K562 (cell line): ENCODE measurements around the gene PLOD1. TPM values are rescaled to one million over a fixed set of nuclear protein-coding genes. Genes with fewer than 3 reads are reported as not detected.

Source experiments
- ATF7 ChIP-seq: fragments of 450-650 bp; IDR thresholded peaks from 2 replicates; pipeline ENCODE4 v1.7.1; 2014; ENCODE audit warnings: mild to moderate bottlenecking, moderate library complexity
- CBX1 ChIP-seq: sonication (generic); IDR thresholded peaks from 2 replicates; pipeline ENCODE4 v1.6.1; 2016; ENCODE audit warnings: antibody characterized with exemption, low read depth, mild to moderate bottlenecking
- CEBPG ChIP-seq, 3 experiments: fragments of 200-800 bp in 1 of 3; sonication (Bioruptor generic) in 1 of 3; sonication (generic) in 1 of 3; formaldehyde crosslinking in 1 of 3; IDR thresholded peaks in 2 of 3; conservative IDR thresholded peaks in 1 of 3; 2 replicates each; pipeline versions ENCODE4 v1.6.1 to v1.8.0; 2016 to 2022; ENCODE audit warnings: missing compliant biosample characterization in 2 of 3, missing genetic modification characterization in 2 of 3, mild to moderate bottlenecking in 1 of 3, missing genetic modification reagents in 1 of 3
- CUX1 ChIP-seq: fragments of 200-800 bp; sonication (Bioruptor generic); IDR thresholded peaks from 2 replicates; pipeline ENCODE4 v1.6.1; 2016; ENCODE audit warnings: missing genetic modification characterization, missing compliant biosample characterization
- DEAF1 ChIP-seq: fragments of 450-650 bp; formaldehyde crosslinking; IDR thresholded peaks from 2 replicates; pipeline ENCODE4 v1.4.0; 2020; ENCODE audit warnings: mild to moderate bottlenecking, moderate library complexity
- DMBX1 ChIP-seq: fragments of 250-450 bp; sonication (Bioruptor Pico); IDR thresholded peaks from 2 replicates; pipeline ENCODE4 v1.8.0; 2022; ENCODE audit warnings: inconsistent platforms, mild to moderate bottlenecking, moderate library complexity, borderline replicate concordance
- EP400 ChIP-seq: fragments of 450-650 bp; IDR thresholded peaks from 2 replicates; pipeline ENCODE4 v1.6.1; 2017; ENCODE audit warnings: antibody characterized with exemption, mild to moderate bottlenecking, moderate library complexity
- ETV5 ChIP-seq: sonication (generic); formaldehyde crosslinking; IDR thresholded peaks from 2 replicates; pipeline ENCODE4 v1.4.0; 2020; ENCODE audit warnings: low read depth, mild to moderate bottlenecking, missing genetic modification reagents
- EZH2 ChIP-seq: IDR thresholded peaks from 2 replicates; pipeline ENCODE4 v1.6.1; 2012; ENCODE audit warnings: low read depth, mild to moderate bottlenecking, inconsistent platforms, low read length, borderline replicate concordance
- GABPB2 ChIP-seq: fragments of 250-450 bp; sonication (Bioruptor Pico); conservative IDR thresholded peaks from 2 replicates; pipeline ENCODE4 v1.5.1; 2021; ENCODE audit warnings: mild to moderate bottlenecking
- LEF1 ChIP-seq: fragments of 450-650 bp; IDR thresholded peaks from 2 replicates; pipeline ENCODE4 v1.6.1; 2016; ENCODE audit warnings: mild to moderate bottlenecking
- MEF2A ChIP-seq: IDR thresholded peaks from 2 replicates; pipeline ENCODE4 v1.6.1; 2011; ENCODE audit warnings: low read depth, mild to moderate bottlenecking, low read length, moderate library complexity; ENCODE audit not compliant: control insufficient read depth
- PML ChIP-seq: IDR thresholded peaks from 2 replicates; pipeline ENCODE4 v1.6.1; 2012; ENCODE audit warnings: low read length, inconsistent platforms
- SMAD4 ChIP-seq: fragments of 250-450 bp; sonication (Bioruptor Pico); conservative IDR thresholded peaks from 2 replicates; pipeline ENCODE4 v1.8.0; 2021; ENCODE audit warnings: inconsistent platforms, mild to moderate bottlenecking, moderate library complexity
- SMARCA4 ChIP-seq: fragments of 450-650 bp; IDR thresholded peaks from 2 replicates; pipeline ENCODE4 v1.6.1; 2016
- ZBTB43 ChIP-seq: sonication (generic); formaldehyde crosslinking; IDR thresholded peaks from 2 replicates; pipeline ENCODE4 v1.8.0; 2023; ENCODE audit warnings: mild to moderate bottlenecking, missing genetic modification reagents
- ZC3H8 ChIP-seq: fragments of 450-650 bp; IDR thresholded peaks from 2 replicates; pipeline ENCODE4 v1.6.1; 2017
- ZNF589 ChIP-seq: fragments of 200-800 bp; sonication (Bioruptor generic); IDR thresholded peaks from 2 replicates; pipeline ENCODE4 v1.6.1; 2016; ENCODE audit warnings: low read depth, missing genetic modification characterization, missing compliant biosample characterization
- ZNF668 ChIP-seq: fragments of 250-450 bp; sonication (Bioruptor Pico); IDR thresholded peaks from 2 replicates; pipeline ENCODE4 v1.8.0; 2022; ENCODE audit warnings: mild to moderate bottlenecking, inconsistent platforms
- polyA plus RNA-seq, 8 experiments: library from polyadenylated mRNA; depleted of rRNA in 4 of 8; stranded (reverse) in 5 of 8; unstranded in 3 of 8; fragments of >200 nt; fragmentation: Nextera tagmentation in 2 of 8; fragmentation: Illumina TruSeq in 1 of 8; extraction: Ambion mirVana in 2 of 8; extraction: Trizol in 1 of 8; gene quantifications; 2 replicates each; pipeline versions ENCODE4 v1.2.1 to v1.2.3, GENCODE V29; 2011 to 2014; ENCODE audit warnings: inconsistent platforms in 1 of 8, missing spikeins in 1 of 8
- total RNA-seq, 7 experiments: library from RNA; depleted of rRNA in 6 of 7; stranded (reverse); fragments of >200 nt in 6 of 7; fragmentation: Illumina TruSeq in 2 of 7; extraction: Trizol in 2 of 7; gene quantifications; 2 replicates each; pipeline versions ENCODE4 v1.2.1 to v1.2.3, GENCODE V29; 2011 to 2021; ENCODE audit warnings: low replicate concordance in 1 of 7

The PLOD1 gene
- total and polyA plus RNA-seq, 9 of the 15 experiments (the other 6 are each of a cell fraction or from before 2014, with no cell fraction given) = 16.6 to 90.8 (median 52.7) TPM

GRCh38 chr1:12001249-12001917 lies 66.9 kb downstream of the PLOD1 start (continued):
- TF ChIP-seq CUX1 (CRISPR knock-in tag) (no peak), ATF7 (peak; percentile 49; the same call in 1 of the 2 replicates), ZNF668 (CRISPR knock-in tag) (no peak), ZNF589 (CRISPR knock-in tag) (peak; percentile 71; the same call in 1 of the 2 replicates), ZBTB43 (CRISPR knock-in tag) (no peak), MEF2A (no peak), GABPB2 (CRISPR knock-in tag) (no peak), PML (no peak), CEBPG (CRISPR knock-in tag; IDR thresholded peaks at IDR 0.05) (peak; percentile 85), CEBPG (tag; conservative IDR thresholded peaks at IDR 0.05 in 1 of 2, IDR thresholded peaks at IDR 0.05 in 1 of 2) (peak in 1 of 2 experiments; percentile 67; a peak in 2 of 4 replicates), LEF1 (no peak), EZH2 (no peak), DMBX1 (CRISPR knock-in tag) (peak; percentile 63; the same call in 1 of the 2 replicates), SMAD4 (peak; percentile 65; the same call in 1 of the 2 replicates), DEAF1 (CRISPR knock-in tag) (peak; percentile 30; the same call in 1 of the 2 replicates), ZC3H8 (no peak), CBX1 (no peak), EP400 (peak; percentile 59), SMARCA4 (peak; percentile 43; the same call in 1 of the 2 replicates), ETV5 (CRISPR knock-in tag) (no peak)
